ENCODE results near the gene SLC15A5.

The SLC15A5 gene, protein sequence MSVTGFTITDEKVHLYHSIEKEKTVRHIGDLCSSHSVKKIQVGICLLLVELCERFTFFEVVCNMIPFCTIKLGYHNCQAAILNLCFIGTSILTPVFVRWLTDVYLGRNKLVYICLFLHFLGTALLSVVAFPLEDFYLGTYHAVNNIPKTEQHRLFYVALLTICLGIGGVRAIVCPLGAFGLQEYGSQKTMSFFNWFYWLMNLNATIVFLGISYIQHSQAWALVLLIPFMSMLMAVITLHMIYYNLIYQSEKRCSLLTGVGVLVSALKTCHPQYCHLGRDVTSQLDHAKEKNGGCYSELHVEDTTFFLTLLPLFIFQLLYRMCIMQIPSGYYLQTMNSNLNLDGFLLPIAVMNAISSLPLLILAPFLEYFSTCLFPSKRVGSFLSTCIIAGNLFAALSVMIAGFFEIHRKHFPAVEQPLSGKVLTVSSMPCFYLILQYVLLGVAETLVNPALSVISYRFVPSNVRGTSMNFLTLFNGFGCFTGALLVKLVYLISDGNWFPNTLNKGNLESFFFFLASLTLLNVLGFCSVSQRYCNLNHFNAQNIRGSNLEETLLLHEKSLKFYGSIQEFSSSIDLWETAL

DNA sequence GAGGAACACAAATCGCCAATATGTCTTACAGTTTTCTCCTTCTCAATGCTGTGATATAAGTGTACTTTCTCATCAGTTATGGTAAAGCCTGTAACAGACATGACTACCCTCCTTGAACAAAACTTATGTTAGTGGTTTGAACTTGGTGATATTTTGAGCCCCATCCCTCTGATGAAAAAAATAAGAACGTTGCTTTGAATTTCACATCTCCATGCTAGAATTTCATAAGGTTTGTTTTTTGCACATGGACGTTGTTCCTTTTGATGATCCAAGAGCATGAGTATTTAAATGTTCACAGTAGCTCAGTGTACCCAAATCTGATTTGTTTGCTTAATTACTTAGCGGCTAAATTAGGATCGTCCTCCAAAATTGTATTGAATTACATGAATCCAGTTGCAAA lies at the start of gene SLC15A5:
TSS of gene SLC15A5 (minus strand) at position 101 of the 400 bp plus-strand sequence. CDS start at position 101, 0 bp downstream.
- no peak for DNase-seq (ENCODE audit: low read depth)

DNA sequence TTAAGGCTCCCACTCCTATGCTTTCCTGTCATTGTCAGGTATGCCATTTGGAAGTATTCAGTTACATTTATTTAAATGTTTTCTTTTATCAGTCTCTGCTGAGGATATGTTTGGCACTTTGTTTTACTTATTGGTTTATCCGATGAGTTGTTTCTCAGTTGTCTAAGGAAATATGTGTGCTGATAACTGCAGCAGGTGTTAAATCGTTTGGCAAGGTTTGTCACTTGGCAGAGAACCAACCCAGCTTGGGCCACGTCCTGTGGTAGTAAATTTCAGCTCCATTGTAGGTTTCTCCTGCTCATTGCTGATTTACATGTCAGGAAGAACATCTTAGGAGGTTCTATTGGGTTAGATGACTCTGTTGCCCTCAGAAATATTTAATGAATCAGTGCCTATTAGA lies 47.9 kb upstream of the SLC15A5 start:
- DNase-seq (ENCODE audit: low read depth): no peak

GRCh38 chr12:16324772-16325171 lies 47.3 kb upstream of the SLC15A5 start:
- no peak for DNase-seq (ENCODE audit: low read depth)

DNA sequence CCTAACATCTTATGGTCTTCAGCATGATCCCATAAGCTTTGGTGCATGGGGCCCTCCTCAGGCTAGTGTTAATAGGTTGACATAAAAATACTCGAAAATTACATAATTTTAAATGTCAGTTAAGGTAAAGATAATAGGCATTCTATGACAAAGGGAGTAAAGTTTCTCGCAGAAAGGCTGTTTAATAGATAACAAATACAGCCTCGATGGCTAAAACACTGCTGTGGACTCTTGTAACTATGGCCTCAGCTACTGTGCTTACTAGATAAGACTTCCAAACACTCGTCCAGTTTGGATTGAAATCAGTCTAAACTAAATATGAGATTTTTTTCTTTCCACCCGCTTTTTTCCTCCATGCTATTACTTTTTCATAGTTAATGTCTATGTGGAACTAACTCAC lies 46.8 kb upstream of the SLC15A5 start:
- DNase-seq (ENCODE audit: low read depth): no peak

GRCh38 chr12:16323638-16324037 lies 46.2 kb upstream of the SLC15A5 start:
- DNase-seq (ENCODE audit: low read depth): no peak

GRCh38 chr12:16323010-16323409 lies 45.5 kb upstream of the SLC15A5 start:
- no peak for DNase-seq (ENCODE audit: low read depth)

DNA sequence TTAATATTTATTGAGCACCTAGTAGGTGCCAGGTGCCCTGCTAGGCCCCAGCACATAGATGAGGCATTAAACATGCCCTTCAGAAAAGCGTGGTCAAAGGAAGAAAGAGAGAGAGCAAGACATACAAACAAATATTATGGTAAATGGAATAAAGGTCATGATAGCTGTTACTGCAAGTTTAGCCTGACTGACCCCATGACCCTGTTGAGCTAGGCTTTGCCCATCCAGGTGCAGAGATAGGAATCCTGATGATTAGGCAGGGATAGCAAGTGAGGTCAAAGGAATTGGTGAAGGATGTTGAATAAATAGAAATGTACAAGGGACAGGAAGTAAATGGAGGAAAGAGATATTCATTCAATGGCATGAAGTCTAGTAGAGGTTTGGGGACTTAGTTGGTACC lies 33.4 kb upstream of the SLC15A5 start:
- no peak for DNase-seq (ENCODE audit: low read depth)

GRCh38 chr12:16307856-16308475 lies 30.5 kb upstream of the SLC15A5 start:
- no peak for DNase-seq (ENCODE audit: low read depth)

- DNase-seq (ENCODE audit: low read depth): no peak
Observed at GRCh38 chr12:16303939-16304338, 26.5 kb upstream of the SLC15A5 start.

- DNase-seq (ENCODE audit: low read depth): peak; percentile 59
Observed at GRCh38 chr12:16300736-16301135, 23.3 kb upstream of the SLC15A5 start.

DNA sequence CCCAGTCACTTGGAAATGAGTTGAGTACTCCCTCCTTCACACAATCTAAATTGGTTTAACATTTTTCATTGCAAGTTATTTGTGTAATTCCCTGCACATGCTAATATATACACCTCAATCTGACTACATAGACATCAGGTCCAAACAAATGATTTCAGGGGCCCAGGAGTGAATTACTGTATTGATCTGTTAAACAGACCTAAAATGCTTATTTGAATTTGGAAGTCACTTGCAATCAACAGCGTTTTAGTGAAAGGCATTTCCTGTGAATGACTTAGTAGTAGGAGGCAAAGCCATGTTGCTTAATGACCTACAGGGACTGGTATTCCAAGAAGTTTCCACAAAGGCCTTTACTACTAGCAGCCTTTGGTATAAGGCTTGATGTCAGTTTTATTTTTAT lies 22.6 kb upstream of the SLC15A5 start:
- peak; percentile 12 for DNase-seq (ENCODE audit: low read depth)

- DNase-seq (ENCODE audit: low read depth): peak; percentile 42
Observed at GRCh38 chr12:16299403-16299802, 21.9 kb upstream of the SLC15A5 start.

GRCh38 chr12:16297521-16297920 lies 20.0 kb upstream of the SLC15A5 start:
- no peak for DNase-seq (ENCODE audit: low read depth)

- DNase-seq (ENCODE audit: low read depth): no peak
Observed at GRCh38 chr12:16294376-16294956, 17.0 kb upstream of the SLC15A5 start.

GRCh38 chr12:16291032-16291431 lies 13.5 kb upstream of the SLC15A5 start:
- DNase-seq (ENCODE audit: low read depth): no peak

DNA sequence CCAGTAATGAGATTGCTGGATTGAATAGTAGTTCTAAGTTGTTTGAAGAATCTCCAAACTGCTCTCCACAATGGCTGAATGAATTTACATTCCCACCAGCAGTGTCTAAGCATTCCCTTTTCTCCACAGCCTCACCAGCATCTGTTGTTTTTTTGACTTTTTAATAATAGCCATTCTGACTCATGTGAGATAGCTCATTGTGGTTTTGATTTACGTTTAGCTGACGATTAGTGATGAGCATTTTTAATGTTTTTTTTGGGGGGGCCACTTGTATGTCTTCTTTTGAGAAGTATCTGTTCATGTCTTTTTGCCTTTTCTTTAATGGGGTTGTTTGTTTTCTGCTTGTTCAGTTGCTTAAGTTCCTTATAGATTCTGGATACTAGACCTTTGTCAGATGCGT lies 8.1 kb upstream of the SLC15A5 start:
- DNase-seq (ENCODE audit: low read depth): peak; percentile 17

DNA sequence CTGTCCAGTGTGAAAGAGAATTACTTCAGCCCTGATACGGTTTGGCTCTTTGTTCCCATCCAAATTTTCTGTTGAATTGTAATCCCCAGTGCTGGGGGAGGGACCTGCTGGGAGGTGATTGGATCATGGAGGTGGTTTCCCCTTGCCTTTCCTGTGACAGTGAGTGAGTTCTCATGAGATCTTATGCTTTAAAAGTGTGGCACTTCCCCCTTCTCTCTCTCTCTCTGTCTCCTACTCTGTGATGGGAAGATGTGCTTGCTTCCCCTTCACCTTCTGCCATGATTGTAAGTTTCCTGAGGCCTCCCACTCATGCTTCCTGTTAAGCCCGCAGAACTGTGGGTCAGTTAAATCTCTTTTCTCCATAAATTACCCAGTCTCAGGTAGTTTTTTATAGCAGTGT lies 5.5 kb upstream of the SLC15A5 start:
- no peak for DNase-seq (ENCODE audit: low read depth)

GRCh38 chr12:16282081-16282480 lies 4.6 kb upstream of the SLC15A5 start:
- DNase-seq (ENCODE audit: low read depth): no peak

GRCh38 chr12:16281157-16281556 lies 3.7 kb upstream of the SLC15A5 start:
- DNase-seq (ENCODE audit: low read depth): peak; percentile 57

- peak; percentile 24 for DNase-seq (ENCODE audit: low read depth)
Observed at GRCh38 chr12:16272222-16272621, 5.3 kb downstream of the SLC15A5 start.

- no peak for DNase-seq (ENCODE audit: low read depth)
Observed at GRCh38 chr12:16271062-16271461, 6.4 kb downstream of the SLC15A5 start.

- no peak for DNase-seq (ENCODE audit: low read depth)
Observed at GRCh38 chr12:16269946-16270345, 7.5 kb downstream of the SLC15A5 start.

DNA sequence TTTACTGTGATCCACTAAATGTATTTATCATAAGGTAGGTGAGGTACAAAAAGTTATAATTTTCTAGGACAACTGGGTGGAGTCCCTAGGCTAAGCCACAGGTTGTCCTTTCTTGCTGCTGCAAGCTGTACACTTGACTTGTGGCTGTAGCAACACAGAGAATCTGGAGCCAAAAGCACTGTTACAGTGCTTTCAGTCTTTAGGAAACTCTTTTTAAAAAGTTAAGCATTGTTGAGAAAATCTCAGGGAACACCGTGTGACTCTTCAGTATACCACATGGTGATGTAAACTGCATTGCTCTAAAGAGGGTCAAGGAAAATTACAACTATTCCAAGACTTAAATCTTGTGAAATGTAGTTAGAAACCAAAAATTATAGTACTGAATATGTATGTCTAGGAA lies 11.4 kb downstream of the SLC15A5 start:
- DNase-seq (ENCODE audit: low read depth): no peak
